ENCODE measurements around the gene MEI1. TPM values are rescaled to one million over a fixed set of nuclear protein-coding genes. Genes with fewer than 3 reads are reported as not detected.

Gene MEI1
- polyA plus RNA-seq, 1 donor (not counting 4 experiments of a cell fraction or from before 2014, with no cell fraction given): 0.10 TPM

DNA sequence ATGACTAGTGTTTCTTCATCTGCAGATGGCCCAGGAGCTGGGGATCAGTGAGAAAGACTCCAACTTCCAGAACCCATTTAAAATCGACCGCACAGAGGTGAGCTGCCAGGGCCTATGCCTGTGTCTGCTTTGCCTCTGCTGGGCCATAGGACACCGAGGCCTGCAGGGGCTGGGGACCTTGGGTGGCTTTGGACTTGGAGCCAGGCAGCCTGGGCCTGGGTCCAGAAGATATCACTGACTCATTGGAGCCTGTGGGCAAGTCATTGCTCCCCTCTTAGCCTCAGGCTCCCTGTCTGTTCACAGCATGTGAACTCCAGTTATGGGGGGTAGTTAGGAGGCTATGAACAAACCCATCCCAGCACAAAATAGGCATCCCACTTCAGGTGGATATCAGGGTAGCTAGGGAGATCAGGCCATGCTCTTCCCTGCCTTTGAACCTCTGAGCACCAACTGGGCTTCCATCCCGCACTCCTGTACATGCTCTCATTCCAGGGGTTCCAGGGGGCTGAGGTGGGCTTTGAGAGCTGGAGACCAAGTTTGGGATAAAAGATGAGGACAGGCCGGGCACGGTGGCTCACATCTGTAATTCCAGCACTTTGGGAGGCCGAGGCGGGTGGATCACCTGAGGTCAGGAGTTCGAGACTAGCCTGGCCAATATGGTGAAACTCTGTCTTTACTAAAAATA lies 114.6 kb downstream of the MEI1 start:
- DNase-seq (ENCODE audit: low read depth, low spot score): no peak
- FAIRE-seq: no peak
- no peak overlapping the region for H3K27ac ChIP-seq (ENCODE audit: control insufficient read depth, insufficient read depth, low read length)
- no peak overlapping the region for H3K4me3 ChIP-seq (ENCODE audit: control insufficient read depth in 2 of 3, extremely low read depth in 1 of 3, insufficient read depth in 2 of 3, low read depth in 1 of 3, low read length in 3 of 3)
- H4K20me1 ChIP-seq (ENCODE audit: control insufficient read depth, extremely low read depth, insufficient read depth, low read length): no peaks in the 10 kb centered on the region
- no peaks in the 10 kb centered on the region for H3K27me3 ChIP-seq (ENCODE audit: control insufficient read depth, extremely low read depth, insufficient read depth, low read length)
- dilution Hi-C loops (cut with MboI; ENCODE audit: extremely low pct_ligation_motif_present, low sequenced_read_pairs): no loop called here
- H3K4me2 ChIP-seq (ENCODE audit: control insufficient read depth, extremely low read depth, insufficient read depth, low read depth, low read length): no peak overlapping the region
- H3K9ac ChIP-seq (ENCODE audit: control insufficient read depth, extremely low read depth, insufficient read depth, low read length): no peak overlapping the region
- H3K9me1 ChIP-seq (ENCODE audit: control insufficient read depth, extremely low read depth, insufficient read depth, low read length): peaks cover 3% of the 10 kb centered on the region
- H3K9me3 ChIP-seq (ENCODE audit: control insufficient read depth, low read depth, low read length): no peaks in the 10 kb centered on the region
- H3K79me2 ChIP-seq (ENCODE audit: control insufficient read depth, insufficient read depth, low read length): no peaks in the 10 kb centered on the region
- TF ChIP-seq, protein P1, sequence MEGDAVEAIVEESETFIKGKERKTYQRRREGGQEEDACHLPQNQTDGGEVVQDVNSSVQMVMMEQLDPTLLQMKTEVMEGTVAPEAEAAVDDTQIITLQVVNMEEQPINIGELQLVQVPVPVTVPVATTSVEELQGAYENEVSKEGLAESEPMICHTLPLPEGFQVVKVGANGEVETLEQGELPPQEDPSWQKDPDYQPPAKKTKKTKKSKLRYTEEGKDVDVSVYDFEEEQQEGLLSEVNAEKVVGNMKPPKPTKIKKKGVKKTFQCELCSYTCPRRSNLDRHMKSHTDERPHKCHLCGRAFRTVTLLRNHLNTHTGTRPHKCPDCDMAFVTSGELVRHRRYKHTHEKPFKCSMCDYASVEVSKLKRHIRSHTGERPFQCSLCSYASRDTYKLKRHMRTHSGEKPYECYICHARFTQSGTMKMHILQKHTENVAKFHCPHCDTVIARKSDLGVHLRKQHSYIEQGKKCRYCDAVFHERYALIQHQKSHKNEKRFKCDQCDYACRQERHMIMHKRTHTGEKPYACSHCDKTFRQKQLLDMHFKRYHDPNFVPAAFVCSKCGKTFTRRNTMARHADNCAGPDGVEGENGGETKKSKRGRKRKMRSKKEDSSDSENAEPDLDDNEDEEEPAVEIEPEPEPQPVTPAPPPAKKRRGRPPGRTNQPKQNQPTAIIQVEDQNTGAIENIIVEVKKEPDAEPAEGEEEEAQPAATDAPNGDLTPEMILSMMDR (optimal IDR thresholded peaks at IDR 0.05 in 1 of 3, IDR thresholded peaks at IDR 0.05 in 1 of 3, conservative IDR thresholded peaks at IDR 0.05 in 1 of 3; ENCODE audit: extremely low read depth in 1 of 3, insufficient read depth in 2 of 3, low read length in 3 of 3): no peak
- no peaks in the 10 kb centered on the region for H3K4me1 ChIP-seq (ENCODE audit: control insufficient read depth, extremely low read depth, insufficient read depth, low read length)
- peaks cover 7 to 12% of the 10 kb centered on the region in 2 experiments for H3K36me3 ChIP-seq (ENCODE audit: control insufficient read depth in 2 of 2, extremely low read depth in 1 of 2, insufficient read depth in 2 of 2, low read length in 2 of 2)
- no peak overlapping the region for H2AFZ ChIP-seq (ENCODE audit: control insufficient read depth, low read length)

DNA sequence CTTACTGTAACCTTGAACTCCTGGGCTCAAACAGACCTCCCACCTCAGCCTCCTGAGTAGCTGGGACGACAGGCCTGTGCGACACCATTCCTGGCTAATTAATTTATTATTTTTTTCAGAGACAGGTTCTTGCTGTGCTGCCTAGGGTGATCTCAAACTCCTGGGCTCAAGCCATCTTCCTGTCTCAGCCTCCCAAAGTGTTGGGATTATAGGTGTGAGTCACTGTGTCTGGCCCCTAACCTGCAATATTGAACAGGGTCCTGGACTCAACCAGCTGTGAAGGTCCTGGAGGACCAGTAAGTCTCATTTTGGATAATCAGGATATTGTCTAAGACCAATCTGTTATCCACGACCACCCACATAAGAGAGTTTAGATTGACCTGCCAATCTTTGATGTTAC lies 116.4 kb downstream of the MEI1 start:
- H3K9me1 ChIP-seq (ENCODE audit: control insufficient read depth, extremely low read depth, insufficient read depth, low read length): no peaks in the 10 kb centered on the region
- H2AFZ ChIP-seq (ENCODE audit: control insufficient read depth, low read length): no peak overlapping the region
- no peak overlapping the region for H3K4me2 ChIP-seq (ENCODE audit: control insufficient read depth, extremely low read depth, insufficient read depth, low read depth, low read length)
- H3K36me3 ChIP-seq (ENCODE audit: control insufficient read depth in 2 of 2, extremely low read depth in 1 of 2, insufficient read depth in 2 of 2, low read length in 2 of 2): peaks cover 5 to 7% of the 10 kb centered on the region in 2 experiments
- no peaks in the 10 kb centered on the region for H4K20me1 ChIP-seq (ENCODE audit: control insufficient read depth, extremely low read depth, insufficient read depth, low read length)
- no peaks in the 10 kb centered on the region for H3K9me3 ChIP-seq (ENCODE audit: control insufficient read depth, low read depth, low read length)
- H3K4me3 ChIP-seq (ENCODE audit: control insufficient read depth in 2 of 3, extremely low read depth in 1 of 3, insufficient read depth in 2 of 3, low read depth in 1 of 3, low read length in 3 of 3): no peak overlapping the region
- H3K27me3 ChIP-seq (ENCODE audit: control insufficient read depth, extremely low read depth, insufficient read depth, low read length): no peaks in the 10 kb centered on the region
- no peak overlapping the region for H3K9ac ChIP-seq (ENCODE audit: control insufficient read depth, extremely low read depth, insufficient read depth, low read length)
- H3K27ac ChIP-seq (ENCODE audit: control insufficient read depth, insufficient read depth, low read length): no peak overlapping the region
- FAIRE-seq (no peak), DNase-seq (ENCODE audit: low read depth, low spot score) (no peak)
- dilution Hi-C loops (cut with MboI; ENCODE audit: extremely low pct_ligation_motif_present, low sequenced_read_pairs): no loop called here
- TF ChIP-seq, protein P1 (optimal IDR thresholded peaks at IDR 0.05 in 1 of 3, IDR thresholded peaks at IDR 0.05 in 1 of 3, conservative IDR thresholded peaks at IDR 0.05 in 1 of 3; ENCODE audit: extremely low read depth in 1 of 3, insufficient read depth in 2 of 3, low read length in 3 of 3): no peak
- TF ChIP-seq EZH2 (IDR thresholded peaks at IDR 0.05; ENCODE audit: low read length): no peak
- no peaks in the 10 kb centered on the region for H3K79me2 ChIP-seq (ENCODE audit: control insufficient read depth, insufficient read depth, low read length)
- no peaks in the 10 kb centered on the region for H3K4me1 ChIP-seq (ENCODE audit: control insufficient read depth, extremely low read depth, insufficient read depth, low read length)
